RWPE2 (cell line): ENCODE measurements around the gene EIF4E3.

Experiments used
- ATAC-seq: fragments of 200-7000 bp; cut with Tn5 transposase; 3 replicates; pipeline ENCODE4 v1.9.1; 2021; ENCODE audit warnings: low read depth
- DNase-seq: peaks from one replicate; pipeline ENCODE4 v3.0.0-alpha.2; 2020; ENCODE audit warnings: low spot score
- H3K27ac ChIP-seq: fragments of 450-650 bp; 2 replicates; pipeline ENCODE4 v1.5.1; 2017; ENCODE audit warnings: mild to moderate bottlenecking; ENCODE audit not compliant: poor library complexity, severe bottlenecking
- H3K27me3 ChIP-seq: fragments of 250-450 bp; sonication (Bioruptor Pico); 2 replicates; pipeline ENCODE4 v1.5.1; 2021; ENCODE audit warnings: mild to moderate bottlenecking, moderate library complexity; ENCODE audit not compliant: insufficient read depth, poor library complexity, severe bottlenecking
- H3K36me3 ChIP-seq: fragments of 250-450 bp; sonication (Bioruptor Pico); 2 replicates; pipeline ENCODE4 v1.5.1; 2020; ENCODE audit warnings: low read depth, mild to moderate bottlenecking, moderate library complexity
- H3K4me1 ChIP-seq: fragments of 250-450 bp; sonication (Bioruptor Pico); 2 replicates; pipeline ENCODE4 v1.5.1; 2021; ENCODE audit warnings: mild to moderate bottlenecking, moderate library complexity; ENCODE audit not compliant: insufficient read depth, poor library complexity, severe bottlenecking
- H3K4me3 ChIP-seq: fragments of 250-450 bp; sonication (Bioruptor Pico); 2 replicates; pipeline ENCODE4 v1.5.1; 2021; ENCODE audit warnings: mild to moderate bottlenecking, moderate library complexity; ENCODE audit not compliant: severe bottlenecking
- H3K9me3 ChIP-seq: fragments of 250-450 bp; sonication (Bioruptor Pico); 2 replicates; pipeline ENCODE4 v1.5.1; 2021; ENCODE audit warnings: mild to moderate bottlenecking, moderate library complexity; ENCODE audit not compliant: severe bottlenecking
- CTCF ChIP-seq: fragments of 450-650 bp; IDR thresholded peaks from one replicate; pipeline ENCODE4 v1.5.1; 2017; ENCODE audit warnings: mild to moderate bottlenecking, moderate library complexity; ENCODE audit not compliant: poor library complexity, severe bottlenecking

EIF4E3 gene

GRCh38 chr3:71671216-71671845, 53.9 kb downstream of the EIF4E3 start:
- Histone ChIP-seq H3K27ac (no peak overlapping the region), H3K4me1 (no peaks in the 10 kb centered on the region), H3K9me3 (no peaks in the 10 kb centered on the region), H3K27me3 (no peaks in the 10 kb centered on the region), H3K4me3 (no peak overlapping the region), H3K36me3 (no peaks in the 10 kb centered on the region)
- no peak for TF ChIP-seq CTCF
- ATAC-seq = no peak
- DNase-seq = no peak

GRCh38 chr3:71662568-71662967, 62.6 kb downstream of the EIF4E3 start:
- Histone ChIP-seq H3K4me1 (peaks cover 10% of the 10 kb centered on the region), H3K27me3 (no peaks in the 10 kb centered on the region), H3K27ac (no peak overlapping the region), H3K9me3 (no peaks in the 10 kb centered on the region), H3K36me3 (no peaks in the 10 kb centered on the region), H3K4me3 (no peak overlapping the region)
- TF ChIP-seq CTCF = no peak
- no peak for DNase-seq
- ATAC-seq = no peak

GRCh38 chr3:71662056-71662455, 63.1 kb downstream of the EIF4E3 start:
- Histone ChIP-seq H3K4me3 (no peak overlapping the region), H3K27me3 (no peaks in the 10 kb centered on the region), H3K4me1 (peaks cover 15% of the 10 kb centered on the region), H3K27ac (no peak overlapping the region), H3K36me3 (no peaks in the 10 kb centered on the region), H3K9me3 (no peaks in the 10 kb centered on the region)
- DNase-seq (no peak), ATAC-seq (no peak)
- no peak for TF ChIP-seq CTCF

GRCh38 chr3:71659864-71660591, 65.2 kb downstream of the EIF4E3 start:
- Histone ChIP-seq H3K9me3 (no peaks in the 10 kb centered on the region), H3K27ac (no peak overlapping the region), H3K36me3 (no peaks in the 10 kb centered on the region), H3K27me3 (no peaks in the 10 kb centered on the region), H3K4me1 (peaks cover 15% of the 10 kb centered on the region), H3K4me3 (no peak overlapping the region)
- TF ChIP-seq CTCF = no peak
- DNase-seq (no peak), ATAC-seq (no peak)
